HepG2 (cell line): ENCODE results near the gene ABCC3. TPM values are rescaled to one million over a fixed set of nuclear protein-coding genes. Genes with fewer than 3 reads are reported as not detected.
A peak's percentile ranks its signal among the peaks of the same experiment; 100 is the strongest.

Experiments
- ADNP ChIP-seq: sonication (generic); formaldehyde crosslinking; IDR thresholded peaks from 2 replicates; pipeline ENCODE4 v1.4.0; 2020; ENCODE audit warnings: missing genetic modification reagents
- CC2D1A ChIP-seq: sonication (generic); formaldehyde crosslinking; IDR thresholded peaks from 2 replicates; pipeline ENCODE4 v1.8.1; 2023; ENCODE audit warnings: mild to moderate bottlenecking, missing genetic modification reagents
- CEBPZ ChIP-seq: IDR thresholded peaks from 2 replicates; pipeline ENCODE4 v1.6.1; 2012; ENCODE audit warnings: low read length, improper control_type of control experiment
- DPF2 ChIP-seq: sonication (generic); formaldehyde crosslinking; IDR thresholded peaks from 2 replicates; pipeline ENCODE4 v1.4.0; 2020; ENCODE audit warnings: mild to moderate bottlenecking, low read depth, missing genetic modification reagents, borderline replicate concordance
- EP300 ChIP-seq, 3 experiments: sonication (generic) in 1 of 3; formaldehyde crosslinking in 1 of 3; IDR thresholded peaks; 2 replicates each; pipeline versions ENCODE4 v1.5.1 to v1.6.1; 2011 to 2020; ENCODE audit warnings: low read depth in 2 of 3, low read length in 2 of 3, borderline replicate concordance in 1 of 3, improper control_type of control experiment in 1 of 3, mild to moderate bottlenecking in 1 of 3, missing genetic modification reagents in 1 of 3, moderate library complexity in 1 of 3
- KDM5A ChIP-seq: fragments of 200-600 bp; sonication (generic); IDR thresholded peaks from 2 replicates; pipeline ENCODE4 v1.7.0; 2018; ENCODE audit warnings: antibody characterized with exemption, mild to moderate bottlenecking, low read length, borderline replicate concordance
- MAF1 ChIP-seq: sonication (generic); formaldehyde crosslinking; IDR thresholded peaks from 2 replicates; pipeline ENCODE4 v1.5.0; 2020; ENCODE audit warnings: missing genetic modification reagents, borderline replicate concordance
- MXI1 ChIP-seq: IDR thresholded peaks from 3 replicates; pipeline ENCODE4 v1.6.1; 2012; ENCODE audit warnings: low read depth, low read length, inconsistent platforms, borderline replicate concordance
- RCOR2 ChIP-seq: IDR thresholded peaks from 2 replicates; pipeline ENCODE4 v1.6.1; 2016; ENCODE audit warnings: missing biosample characterization, missing genetic modification reagents
- SIX4 ChIP-seq: sonication (generic); formaldehyde crosslinking; IDR thresholded peaks from 2 replicates; pipeline ENCODE4 v1.4.0; 2020; ENCODE audit warnings: missing genetic modification reagents
- SKIL ChIP-seq: sonication (generic); formaldehyde crosslinking; IDR thresholded peaks from 2 replicates; pipeline ENCODE4 v1.8.0; 2022; ENCODE audit warnings: missing genetic modification reagents, mild to moderate bottlenecking, moderate library complexity, borderline replicate concordance
- SNAPC5 ChIP-seq: sonication (generic); formaldehyde crosslinking; IDR thresholded peaks from 2 replicates; pipeline ENCODE4 v1.8.1; 2023; ENCODE audit warnings: mild to moderate bottlenecking, missing genetic modification reagents, borderline replicate concordance
- SRSF4 ChIP-seq: fragments of 200-400 bp; formaldehyde crosslinking; IDR thresholded peaks from one replicate; pipeline ENCODE4 v1.6.1; 2018; ENCODE audit warnings: mild to moderate bottlenecking, low read depth, low read length, moderate library complexity; ENCODE audit not compliant: poor library complexity, severe bottlenecking
- TBX3 ChIP-seq: fragments of 450-650 bp; IDR thresholded peaks from 2 replicates; pipeline ENCODE4 v1.6.1; 2017; ENCODE audit warnings: antibody characterized with exemption, mild to moderate bottlenecking, inconsistent platforms, borderline replicate concordance
- ZEB1 ChIP-seq: IDR thresholded peaks from 2 replicates; pipeline ENCODE4 v1.6.1; 2012; ENCODE audit warnings: mild to moderate bottlenecking, low read depth, inconsistent platforms; ENCODE audit not compliant: insufficient replicate concordance
- ZNF17 ChIP-seq: sonication (generic); formaldehyde crosslinking; IDR thresholded peaks from 2 replicates; pipeline ENCODE4 v1.5.0; 2020; ENCODE audit warnings: mild to moderate bottlenecking, missing genetic modification reagents
- ZNF530 ChIP-seq: sonication (generic); formaldehyde crosslinking; IDR thresholded peaks from 2 replicates; pipeline ENCODE4 v1.5.0; 2020; ENCODE audit warnings: low read depth, mild to moderate bottlenecking, missing genetic modification reagents
- ZNF580 ChIP-seq: IDR thresholded peaks from 2 replicates; pipeline ENCODE4 v1.6.1; 2016; ENCODE audit warnings: low read depth, borderline replicate concordance
- ZNF639 ChIP-seq: conservative IDR thresholded peaks from 2 replicates; pipeline ENCODE4 v1.6.1; 2018; ENCODE audit warnings: missing genetic modification reagents
- ZNF660 ChIP-seq: sonication (generic); formaldehyde crosslinking; IDR thresholded peaks from 2 replicates; pipeline ENCODE4 v1.5.1; 2020; ENCODE audit warnings: mild to moderate bottlenecking, low read depth, missing genetic modification reagents, borderline replicate concordance
- ZNF780A ChIP-seq: sonication (generic); formaldehyde crosslinking; IDR thresholded peaks from 2 replicates; pipeline ENCODE4 v1.8.0; 2022; ENCODE audit warnings: mild to moderate bottlenecking, missing genetic modification reagents, moderate library complexity
- ZSCAN30 ChIP-seq: sonication (generic); formaldehyde crosslinking; IDR thresholded peaks from 2 replicates; pipeline ENCODE4 v1.5.0; 2020; ENCODE audit warnings: mild to moderate bottlenecking, missing genetic modification reagents
- polyA plus RNA-seq, 8 experiments: library from polyadenylated mRNA; depleted of rRNA in 3 of 8; stranded (reverse) in 7 of 8; unstranded in 1 of 8; fragments of >200 nt; fragmentation: Illumina TruSeq in 4 of 8; extraction: Trizol in 4 of 8; gene quantifications; 2 replicates each; pipeline versions ENCODE4 v1.2.1 to v1.2.3, GENCODE V29; 2011 to 2016; ENCODE audit warnings: low read depth in 4 of 8, missing spikeins in 1 of 8, mixed read lengths in 1 of 8; ENCODE audit not compliant: insufficient read depth in 1 of 8
- total RNA-seq, 5 experiments: library from RNA; depleted of rRNA; stranded (reverse); fragments of >200 nt; fragmentation: Illumina TruSeq; extraction: Trizol; gene quantifications; 2 replicates each; pipeline ENCODE4 v1.2.3, GENCODE V29; 2016; ENCODE audit warnings: low read depth in 1 of 5

Gene ABCC3
- total and polyA plus RNA-seq, 2 of the 13 experiments (the other 11 are each of a cell fraction or from before 2014, with no cell fraction given) = 25.2 to 50.7 TPM

- TF ChIP-seq SKIL (CRISPR knock-in tag) = no peak
- no peak for TF ChIP-seq MAF1
- no peak for TF ChIP-seq ZNF530 (CRISPR knock-in tag)
- no peak for TF ChIP-seq TBX3
- TF ChIP-seq CEBPZ = no peak
- no peak for TF ChIP-seq SNAPC5 (CRISPR knock-in tag)
- no peak for TF ChIP-seq EP300 (IDR thresholded peaks at IDR 0.05; ENCODE audit: low read depth in 2 of 2, low read length in 2 of 2)
- TF ChIP-seq EP300 (CRISPR knock-in tag; IDR thresholded peaks at IDR 0.05; ENCODE audit: borderline replicate concordance) = no peak
- TF ChIP-seq MXI1 = no peak
- TF ChIP-seq ADNP (CRISPR knock-in tag) = no peak
- no peak for TF ChIP-seq ZNF639 (CRISPR knock-in tag)
- peak; percentile 64 for TF ChIP-seq ZEB1
- no peak for TF ChIP-seq ZNF580 (CRISPR knock-in tag)
- TF ChIP-seq ZNF660 (CRISPR knock-in tag) = no peak
- TF ChIP-seq DPF2 = no peak
- no peak for TF ChIP-seq ZNF17 (CRISPR knock-in tag)
- TF ChIP-seq ZNF780A (CRISPR knock-in tag) = no peak
- no peak for TF ChIP-seq SIX4
- TF ChIP-seq CC2D1A = no peak
- TF ChIP-seq SRSF4 = no peak
- TF ChIP-seq ZSCAN30 (CRISPR knock-in tag) = no peak
- TF ChIP-seq KDM5A = no peak
- no peak for TF ChIP-seq RCOR2
Measured at GRCh38 chr17:50634915-50635731, 442 bp downstream of the ABCC3 start (continued).
